Measurements from ENCODE around the gene CLCN6.

GRCh38 chr1:11788549-11789053 is 17.4 kb upstream of the CLCN6 start:
- TF ChIP-seq CTCF (IDR thresholded peaks at IDR 0.05), result no peak
- no peak for TF ChIP-seq EZH2 (IDR thresholded peaks at IDR 0.05; ENCODE audit: borderline replicate concordance, insufficient read depth, low read depth, low read length, poor library complexity, severe bottlenecking)

Measured in B cell (primary cell).